Measurements from ENCODE around the gene C5orf24.

DNA sequence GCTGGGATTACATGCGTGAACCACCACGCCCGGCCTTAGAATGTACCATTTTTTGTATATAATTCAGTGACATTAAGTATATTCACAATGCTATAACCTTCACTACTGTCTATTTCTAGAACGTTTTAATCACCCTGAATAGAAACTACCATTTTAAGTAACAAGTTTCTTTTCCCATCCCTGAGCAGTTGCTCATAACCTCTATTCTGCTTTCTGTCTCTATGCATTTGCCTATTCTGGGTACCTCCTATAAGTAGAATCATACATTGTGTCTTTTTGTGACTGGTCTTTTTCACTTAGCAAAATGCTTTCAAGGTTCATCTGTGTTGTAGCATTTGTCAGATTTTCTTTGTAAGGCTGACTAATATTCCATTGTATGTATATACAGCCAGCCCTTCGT is 47.3 kb upstream of the C5orf24 start:
- TF ChIP-seq, protein P1, sequence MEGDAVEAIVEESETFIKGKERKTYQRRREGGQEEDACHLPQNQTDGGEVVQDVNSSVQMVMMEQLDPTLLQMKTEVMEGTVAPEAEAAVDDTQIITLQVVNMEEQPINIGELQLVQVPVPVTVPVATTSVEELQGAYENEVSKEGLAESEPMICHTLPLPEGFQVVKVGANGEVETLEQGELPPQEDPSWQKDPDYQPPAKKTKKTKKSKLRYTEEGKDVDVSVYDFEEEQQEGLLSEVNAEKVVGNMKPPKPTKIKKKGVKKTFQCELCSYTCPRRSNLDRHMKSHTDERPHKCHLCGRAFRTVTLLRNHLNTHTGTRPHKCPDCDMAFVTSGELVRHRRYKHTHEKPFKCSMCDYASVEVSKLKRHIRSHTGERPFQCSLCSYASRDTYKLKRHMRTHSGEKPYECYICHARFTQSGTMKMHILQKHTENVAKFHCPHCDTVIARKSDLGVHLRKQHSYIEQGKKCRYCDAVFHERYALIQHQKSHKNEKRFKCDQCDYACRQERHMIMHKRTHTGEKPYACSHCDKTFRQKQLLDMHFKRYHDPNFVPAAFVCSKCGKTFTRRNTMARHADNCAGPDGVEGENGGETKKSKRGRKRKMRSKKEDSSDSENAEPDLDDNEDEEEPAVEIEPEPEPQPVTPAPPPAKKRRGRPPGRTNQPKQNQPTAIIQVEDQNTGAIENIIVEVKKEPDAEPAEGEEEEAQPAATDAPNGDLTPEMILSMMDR (IDR thresholded peaks at IDR 0.05), result no peak
- TF ChIP-seq POLR2A (IDR thresholded peaks at IDR 0.05), result no peak

Measured in uterus (tissue), 2 donors.